GM18909 (cell line): ENCODE results near the gene SORL1.
A peak's percentile ranks its signal among the peaks of the same experiment; 100 is the strongest.

Experiments
- ATAC-seq: cut with Tn5 transposase; IDR thresholded peaks from one replicate; pipeline ENCODE4 v1.9.1; 2021; ENCODE audit warnings: mild to moderate bottlenecking; ENCODE audit not compliant: unreplicated experiment, poor library complexity

The SORL1 gene

GRCh38 chr11:121557348-121557747 lies 105.2 kb downstream of the SORL1 start:
- peak; percentile 86 for ATAC-seq

DNA sequence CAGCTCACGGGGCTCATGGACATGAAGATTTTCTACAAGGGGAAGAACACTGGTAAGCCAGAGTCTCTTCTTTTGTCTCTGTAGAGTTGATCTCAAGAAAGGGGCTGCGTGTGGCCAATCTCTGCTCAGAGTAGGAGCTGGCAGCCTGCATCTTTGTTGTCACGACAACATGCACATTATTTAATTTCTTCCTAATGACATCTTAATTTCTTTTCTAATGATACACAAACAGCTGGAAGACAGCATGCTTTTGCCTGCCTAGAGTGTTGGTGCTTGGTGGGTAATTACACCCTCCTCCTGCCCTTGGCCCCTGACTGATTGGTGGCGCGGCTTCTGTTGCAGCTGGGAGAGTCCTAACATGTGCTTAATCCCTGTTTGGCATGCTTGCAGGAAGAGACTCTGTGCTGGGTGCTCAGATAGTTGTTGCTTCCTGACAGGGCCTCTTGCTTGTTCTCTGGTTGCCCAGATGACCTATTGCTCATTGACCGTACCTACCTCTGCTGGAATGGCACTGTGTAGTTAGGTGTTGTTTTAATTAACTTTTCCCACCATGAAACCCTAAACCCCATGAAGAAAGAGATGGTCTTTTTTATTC lies 107.6 kb downstream of the SORL1 start:
- no peak for ATAC-seq

DNA sequence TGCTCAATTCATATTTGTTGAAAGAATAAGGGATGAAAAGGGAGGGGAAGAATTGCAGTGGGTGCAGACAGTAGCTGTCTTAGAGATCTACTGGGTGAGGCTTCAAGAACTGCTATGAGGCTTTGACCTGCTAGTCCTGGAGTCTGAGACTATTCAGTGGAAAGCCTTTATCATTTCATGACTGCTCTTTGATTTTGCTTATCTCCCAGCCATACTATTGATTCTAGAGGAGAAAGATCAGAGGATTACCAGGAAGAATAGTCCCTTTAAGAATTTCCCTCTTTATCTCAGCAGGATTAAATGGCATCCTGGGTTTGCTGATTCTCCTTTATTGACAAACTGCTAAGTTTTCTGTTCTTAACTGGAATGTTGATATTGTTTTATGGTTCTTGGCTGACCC lies 108.1 kb downstream of the SORL1 start:
- no peak for ATAC-seq

- no peak for ATAC-seq
Measured at GRCh38 chr11:121561240-121561639, 109.1 kb downstream of the SORL1 start.

DNA sequence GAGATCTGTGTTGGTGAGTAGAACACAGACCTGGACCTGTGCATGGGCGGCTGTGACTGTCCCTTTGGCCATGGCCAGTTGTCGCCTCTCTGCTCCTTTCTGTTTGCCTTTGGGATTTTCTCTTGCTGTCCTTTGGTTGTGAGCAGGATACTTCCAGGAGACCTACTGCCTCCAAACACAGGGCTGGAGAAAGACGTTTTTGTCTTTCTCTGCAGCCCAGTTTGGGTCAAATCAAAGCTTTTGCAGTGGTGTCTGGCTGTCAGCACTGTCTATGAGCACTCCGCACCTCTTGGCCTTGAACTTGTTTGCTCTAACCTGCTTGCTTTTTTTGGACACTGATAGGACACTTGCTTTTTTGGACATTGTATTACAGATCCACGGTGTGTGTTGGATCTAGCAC lies 109.6 kb downstream of the SORL1 start:
- no peak for ATAC-seq

DNA sequence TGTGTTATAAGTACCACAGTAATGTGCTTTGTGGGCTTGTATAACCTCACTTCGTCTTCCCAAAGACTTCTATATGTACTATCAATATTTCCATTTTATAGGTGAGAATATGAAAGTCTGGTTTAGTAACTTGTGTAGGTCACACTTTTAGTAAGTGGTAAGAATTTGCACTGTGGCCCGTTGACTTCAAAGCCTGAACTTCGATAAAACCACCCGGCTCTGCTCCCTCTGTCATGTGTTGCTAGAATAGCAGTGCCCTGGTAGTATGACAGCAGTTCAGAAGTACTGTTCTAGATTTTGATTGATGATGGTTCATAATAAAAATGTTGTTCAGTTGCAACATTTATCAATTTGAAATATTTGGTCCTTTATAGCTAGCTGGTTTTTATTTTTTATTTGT lies 110.9 kb downstream of the SORL1 start:
- no peak for ATAC-seq

- no peak for ATAC-seq
Measured at GRCh38 chr11:121563900-121564822, 112.0 kb downstream of the SORL1 start.

- ATAC-seq = no peak
Measured at GRCh38 chr11:121564948-121565684, 113.0 kb downstream of the SORL1 start.

- no peak for ATAC-seq
Measured at GRCh38 chr11:121566279-121567168, 114.4 kb downstream of the SORL1 start.

- no peak for ATAC-seq
Measured at GRCh38 chr11:121567995-121568394, 115.9 kb downstream of the SORL1 start.

- ATAC-seq = peak; percentile 99
Measured at GRCh38 chr11:121569332-121570299, 117.5 kb downstream of the SORL1 start.

- no peak for ATAC-seq
Measured at GRCh38 chr11:121570453-121570852, 118.3 kb downstream of the SORL1 start.

GRCh38 chr11:121571506-121571905 lies 119.4 kb downstream of the SORL1 start:
- ATAC-seq = no peak

GRCh38 chr11:121572571-121573059 lies 120.5 kb downstream of the SORL1 start:
- no peak for ATAC-seq

DNA sequence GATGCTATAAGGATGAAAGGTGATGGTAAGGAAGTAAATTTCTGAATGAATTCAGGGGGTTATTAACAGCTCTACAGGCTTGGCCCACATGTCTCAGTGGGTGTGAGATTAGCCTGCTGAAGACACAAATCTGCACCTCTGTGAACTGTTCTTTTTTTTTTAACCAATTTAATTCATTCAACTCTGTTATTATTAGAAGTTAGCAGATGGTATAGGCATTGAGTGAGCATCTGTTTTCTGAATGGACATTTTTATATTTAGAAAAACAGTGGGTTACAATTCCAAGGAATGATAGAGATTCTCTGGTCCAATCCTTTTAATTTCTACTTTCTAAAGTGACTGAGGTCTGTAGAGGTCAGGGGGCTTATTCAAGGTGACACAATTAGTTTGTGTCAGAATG lies 122.7 kb downstream of the SORL1 start:
- ATAC-seq = no peak

DNA sequence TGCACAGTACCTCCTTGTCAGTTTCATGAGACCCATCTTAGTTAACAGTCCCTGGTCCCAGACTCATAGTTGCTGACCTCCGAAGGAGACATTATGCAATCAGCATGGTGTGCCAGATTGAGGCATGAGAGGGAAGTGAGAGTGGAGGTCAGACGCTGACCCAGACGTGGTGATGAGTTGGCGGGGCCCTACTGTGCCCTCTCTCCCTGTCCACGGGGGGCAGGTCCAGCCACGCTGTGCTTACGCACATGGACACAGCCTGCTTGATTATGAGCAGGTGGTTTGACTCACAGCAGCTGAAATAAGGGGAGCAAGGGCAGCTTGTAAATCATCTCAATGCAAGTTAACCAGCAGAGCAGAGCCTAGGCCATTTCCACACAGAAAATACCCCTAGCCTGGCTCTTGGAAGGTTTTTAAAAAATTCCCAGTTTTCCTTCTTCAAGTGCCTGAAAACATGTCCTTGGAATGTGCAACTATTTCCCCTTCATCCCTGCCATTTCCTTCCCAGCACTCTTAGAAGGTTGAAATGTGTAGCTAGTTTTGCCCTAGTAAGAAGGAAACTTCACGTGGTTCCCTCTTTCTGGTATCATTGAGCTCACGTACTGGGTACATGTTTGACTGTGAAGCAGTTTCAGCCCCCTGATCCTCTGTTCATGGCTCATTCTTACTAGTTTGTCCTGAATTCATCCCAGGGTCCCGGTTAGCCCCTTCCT lies 123.3 kb downstream of the SORL1 start:
- peak; percentile 71 for ATAC-seq

- peak; percentile 43 for ATAC-seq
Measured at GRCh38 chr11:121575963-121576290, 123.8 kb downstream of the SORL1 start.

DNA sequence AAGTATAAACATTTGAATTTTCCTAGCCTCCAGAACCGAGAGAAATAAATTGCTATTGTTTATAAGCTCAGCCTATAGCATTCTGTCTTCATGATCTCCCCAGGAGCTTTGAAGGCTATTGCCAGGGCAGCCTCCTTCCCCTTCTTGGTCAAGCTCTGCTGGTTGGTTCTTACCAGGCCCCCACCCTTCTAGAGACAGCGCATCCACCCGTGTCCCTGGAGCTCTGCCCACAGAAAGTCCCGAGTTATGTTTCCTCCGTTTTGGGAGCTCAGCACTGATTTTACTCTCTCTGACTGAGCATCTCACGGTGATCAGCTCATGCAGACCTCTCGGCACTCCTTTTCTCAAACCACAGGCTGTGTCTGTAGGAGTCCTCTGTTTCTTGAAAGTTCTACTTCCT lies 124.4 kb downstream of the SORL1 start:
- no peak for ATAC-seq
